H9 (cell line): ENCODE results near the gene BRI3BP. TPM values are rescaled to one million over a fixed set of nuclear protein-coding genes. Genes with fewer than 3 reads are reported as not detected.

Source experiments
- DNase-seq: peaks from one replicate; pipeline ENCODE4 v3.0.0-alpha.2; 2017
- H2AFZ ChIP-seq: one replicate; pipeline ENCODE4 v1.6.1; 2013; ENCODE audit warnings: mild to moderate bottlenecking, low read length, control low read depth, moderate library complexity
- H2AK5ac ChIP-seq: 2 replicates; pipeline ENCODE4 v1.6.1; 2013; ENCODE audit warnings: low read length, control low read depth, mixed read lengths; ENCODE audit not compliant: insufficient read length
- H2BK120ac ChIP-seq: one replicate; pipeline ENCODE4 v1.6.1; 2013; ENCODE audit warnings: low read depth, mild to moderate bottlenecking, low read length, control low read depth, inconsistent platforms; ENCODE audit not compliant: poor library complexity, severe bottlenecking
- H2BK12ac ChIP-seq: 2 replicates; pipeline ENCODE4 v1.6.1; 2013; ENCODE audit warnings: low read length, control low read depth, mixed read lengths, low read depth; ENCODE audit not compliant: insufficient read length
- H2BK15ac ChIP-seq: 2 replicates; pipeline ENCODE4 v1.6.1; 2013; ENCODE audit warnings: low read depth, low read length, control low read depth
- H2BK20ac ChIP-seq: one replicate; pipeline ENCODE4 v1.6.1; 2013; ENCODE audit warnings: low read depth, mild to moderate bottlenecking, low read length, control low read depth, inconsistent platforms; ENCODE audit not compliant: poor library complexity, severe bottlenecking
- H2BK5ac ChIP-seq: 2 replicates; pipeline ENCODE4 v1.6.1; 2013; ENCODE audit warnings: low read length, control low read depth, mixed read lengths; ENCODE audit not compliant: insufficient read length
- H3K14ac ChIP-seq: 2 replicates; pipeline ENCODE4 v1.6.1; 2013; ENCODE audit warnings: low read length, control low read depth; ENCODE audit not compliant: insufficient read depth
- H3K18ac ChIP-seq: 2 replicates; pipeline ENCODE4 v1.6.1; 2013; ENCODE audit warnings: low read depth, mild to moderate bottlenecking, mixed read lengths, low read length, control low read depth; ENCODE audit not compliant: insufficient read length
- H3K23ac ChIP-seq: 2 replicates; pipeline ENCODE4 v1.6.1; 2013; ENCODE audit warnings: low read length, control low read depth, mixed read lengths, low read depth; ENCODE audit not compliant: insufficient read length
- H3K23me2 ChIP-seq: 2 replicates; pipeline ENCODE4 v1.6.1; 2013; ENCODE audit warnings: low read depth, mild to moderate bottlenecking, mixed read lengths, low read length, control low read depth; ENCODE audit not compliant: insufficient read length, poor library complexity, severe bottlenecking
- H3K27ac ChIP-seq: 2 replicates; pipeline ENCODE4 v1.5.1; 2013; ENCODE audit warnings: low read length, control low read depth, mixed read lengths, low read depth; ENCODE audit not compliant: insufficient read length
- H3K27me3 ChIP-seq: 2 replicates; pipeline ENCODE4 v1.6.1; 2013; ENCODE audit warnings: low read length, control low read depth, inconsistent platforms; ENCODE audit not compliant: insufficient read depth
- H3K4ac ChIP-seq: 2 replicates; pipeline ENCODE4 v1.6.1; 2013; ENCODE audit warnings: low read depth, mild to moderate bottlenecking, control low read depth, inconsistent platforms, low read length, moderate library complexity
- H3K4me1 ChIP-seq: 2 replicates; pipeline ENCODE4 v1.6.1; 2013; ENCODE audit warnings: low read length, control low read depth, inconsistent platforms; ENCODE audit not compliant: insufficient read depth
- H3K4me2 ChIP-seq: 2 replicates; pipeline ENCODE4 v1.6.1; 2013; ENCODE audit warnings: low read length, control low read depth, mixed read lengths; ENCODE audit not compliant: insufficient read length, insufficient read depth
- H3K56ac ChIP-seq: 2 replicates; pipeline ENCODE4 v1.6.1; 2013; ENCODE audit warnings: low read depth, mild to moderate bottlenecking, mixed read lengths, low read length, control low read depth; ENCODE audit not compliant: insufficient read length
- H3K79me1 ChIP-seq: 2 replicates; pipeline ENCODE4 v1.6.1; 2013; ENCODE audit warnings: low read depth, mild to moderate bottlenecking, moderate library complexity, low read length, control low read depth, inconsistent platforms; ENCODE audit not compliant: insufficient read depth, poor library complexity, severe bottlenecking
- H3K79me2 ChIP-seq: 2 replicates; pipeline ENCODE4 v1.6.1; 2013; ENCODE audit warnings: low read length, control low read depth, inconsistent platforms; ENCODE audit not compliant: insufficient read depth
- H3K9ac ChIP-seq: 2 replicates; pipeline ENCODE4 v1.6.1; 2013; ENCODE audit warnings: low read length, control low read depth, mixed read lengths; ENCODE audit not compliant: insufficient read length; ENCODE audit errors: extremely low read depth
- H3K9me3 ChIP-seq: one replicate; pipeline ENCODE4 v1.6.1; 2013; ENCODE audit warnings: low read depth, low read length, inconsistent platforms; ENCODE audit not compliant: control insufficient read depth
- H3T11ph ChIP-seq: one replicate; pipeline ENCODE4 v1.6.1; 2013; ENCODE audit warnings: mild to moderate bottlenecking, low read length, control low read depth, inconsistent platforms
- H4K20me1 ChIP-seq: one replicate; pipeline ENCODE4 v1.6.1; 2013; ENCODE audit not compliant: control insufficient read depth, insufficient read length, insufficient read depth
- H4K5ac ChIP-seq: 2 replicates; pipeline ENCODE4 v1.6.1; 2013; ENCODE audit warnings: low read depth, mild to moderate bottlenecking, mixed read lengths, low read length, control low read depth; ENCODE audit not compliant: insufficient read length
- H4K8ac ChIP-seq: replicated peaks from 2 replicates; pipeline ENCODE4 v1.6.1; 2013; ENCODE audit warnings: low read length, control low read depth, mixed read lengths, low read depth; ENCODE audit not compliant: insufficient read length
- H4K91ac ChIP-seq: 2 replicates; pipeline ENCODE4 v1.6.1; 2013; ENCODE audit warnings: low read depth, mild to moderate bottlenecking, moderate library complexity, mixed read lengths, low read length, control low read depth; ENCODE audit not compliant: insufficient read length
- H3K27ac Mint-ChIP-seq, 3 experiments: 2 replicates in 2 of 3; 3 replicates in 1 of 3; pipeline ENCODE4 v1.8.0; 2020 to 2021; ENCODE audit warnings: mixed read lengths in 3 of 3, mild to moderate bottlenecking in 1 of 3, moderate library complexity in 1 of 3
- H3K27me3 Mint-ChIP-seq: 2 replicates; pipeline ENCODE4 v1.8.0; 2021; ENCODE audit warnings: low read depth, mild to moderate bottlenecking, moderate library complexity, mixed read lengths
- H3K36me3 Mint-ChIP-seq, 3 experiments: 2 replicates in 2 of 3; 3 replicates in 1 of 3; pipeline ENCODE4 v1.8.0; 2020 to 2021; ENCODE audit warnings: low read depth in 3 of 3, mixed read lengths in 3 of 3; ENCODE audit not compliant: insufficient read depth in 1 of 3
- H3K4me1 Mint-ChIP-seq, 2 experiments: 2 replicates each; pipeline ENCODE4 v1.8.0; 2020; ENCODE audit warnings: mixed read lengths in 2 of 2
- H3K4me3 Mint-ChIP-seq, 2 experiments: 2 replicates in 1 of 2; 3 replicates in 1 of 2; pipeline ENCODE4 v1.8.0; 2020 to 2021; ENCODE audit warnings: mild to moderate bottlenecking in 2 of 2, mixed read lengths in 2 of 2, moderate library complexity in 1 of 2
- H3K9me3 Mint-ChIP-seq, 2 experiments: 2 replicates in 1 of 2; 3 replicates in 1 of 2; pipeline ENCODE4 v1.8.0; 2020; ENCODE audit warnings: mild to moderate bottlenecking in 2 of 2, mixed read lengths in 2 of 2, moderate library complexity in 1 of 2
- CTCF ChIP-seq: fragments of 200-600 bp; sonication (generic); conservative IDR thresholded peaks from 3 replicates; pipeline ENCODE4 v1.8.0; 2021; ENCODE audit warnings: antibody characterized with exemption, mild to moderate bottlenecking
- WGBS: extraction: QIAGEN DNeasy Blood & Tissue Kit; methylation state at CpG from one replicate; pipeline ENCODE4 v1.1.7; 2013; ENCODE audit warnings: missing lambda C conversion rate, low lambda C conversion rate, mixed read lengths; ENCODE audit not compliant: insufficient read length; ENCODE audit errors: extremely low coverage; 5-methylcytosine and 5-hydroxymethylcytosine counted together
- total RNA-seq: library from RNA; stranded (reverse); gene quantifications from 2 replicates; pipeline ENCODE4 v1.2.1, GENCODE V29; 2021

BRI3BP gene
- total RNA-seq, 1 experiment from 2014 or later: 10.5 TPM

- no peaks in the 10 kb centered on the region for H3K27me3 ChIP-seq
- H2BK15ac ChIP-seq: no peak overlapping the region
- H4K91ac ChIP-seq: no peak overlapping the region
- no peak overlapping the region for H3K4me2 ChIP-seq
- no peak overlapping the region for H2AFZ ChIP-seq
- H4K8ac ChIP-seq: no peak overlapping the region
- H3K79me2 ChIP-seq: no peaks in the 10 kb centered on the region
- no peak overlapping the region for H3K18ac ChIP-seq
- H3K56ac ChIP-seq: no peak overlapping the region
- H3K79me1 ChIP-seq: no peaks in the 10 kb centered on the region
- H3K23ac ChIP-seq: no peak overlapping the region
- DNase-seq: no peak
- H3K27ac Mint-ChIP-seq: peak overlapping the region in 1 of 3 experiments; percentile 25; a peak in 1 of 7 replicates
- H3K4ac ChIP-seq: no peak overlapping the region
- no peak overlapping the region for H2BK5ac ChIP-seq
- WGBS: 100% methylated on average over 2 of the region's 9 CpGs
- H3K27me3 Mint-ChIP-seq: no peaks in the 10 kb centered on the region
- H3K14ac ChIP-seq: no peak overlapping the region
- no peaks in the 10 kb centered on the region for H3K9me3 ChIP-seq
- TF ChIP-seq CTCF: no peak
- H4K20me1 ChIP-seq: no peaks in the 10 kb centered on the region
- no peak overlapping the region for H2AK5ac ChIP-seq
- H3T11ph ChIP-seq: no peak overlapping the region
- H2BK120ac ChIP-seq: no peak overlapping the region
- H3K4me1 Mint-ChIP-seq: no peaks in the 10 kb centered on the region
- no peak overlapping the region for H3K4me3 Mint-ChIP-seq
- peaks cover 19 to 35% (median 23%) of the 10 kb centered on the region in 3 experiments for H3K36me3 Mint-ChIP-seq
- no peaks in the 10 kb centered on the region for H3K23me2 ChIP-seq
- no peaks in the 10 kb centered on the region for H3K4me1 ChIP-seq
- H4K5ac ChIP-seq: no peak overlapping the region
- no peak overlapping the region for H3K9ac ChIP-seq
- no peak overlapping the region for H3K27ac ChIP-seq
- no peaks in the 10 kb centered on the region for H3K9me3 Mint-ChIP-seq
- no peak overlapping the region for H2BK20ac ChIP-seq
- no peak overlapping the region for H2BK12ac ChIP-seq
Measured at GRCh38 chr12:125025606-125026235, 32.3 kb downstream of the BRI3BP start.
